Sciatic nerve (tissue), 2 donors: Measurements from ENCODE around the gene ACSL6. TPM values are rescaled to one million over a fixed set of nuclear protein-coding genes. Genes with fewer than 3 reads are reported as not detected.

Experiments
- ATAC-seq: fragments of 200-7000 bp; cut with Tn5 transposase; one replicate; pipeline ENCODE4 v1.9.1; 2020; ENCODE audit warnings: mild to moderate bottlenecking, moderate library complexity
- DNase-seq: peaks from one replicate; pipeline ENCODE4 v3.0.0-alpha.2; 2020; ENCODE audit warnings: low spot score
- intact Hi-C: fragments of 100-400 bp; cut with DNase I; formaldehyde crosslinking; loops from one replicate; pipeline ENCODE4 v1.14.2; 2022
- total RNA-seq: library from RNA; stranded (reverse); fragmentation: NEBNext Ultra II Directional; extraction: Animal tissue kit (Norgen Biotek cat#: 25700); gene quantifications from one replicate; pipeline ENCODE4 v1.2.1, GENCODE V29; 2021
- donor health status: DM: no; HTN: no; CAD: no.
- donor health status: DM: no; HTN: no; CAD: no.

Gene ACSL6
- total RNA-seq, 1 donor from 2014 or later: 3.3 TPM

DNA sequence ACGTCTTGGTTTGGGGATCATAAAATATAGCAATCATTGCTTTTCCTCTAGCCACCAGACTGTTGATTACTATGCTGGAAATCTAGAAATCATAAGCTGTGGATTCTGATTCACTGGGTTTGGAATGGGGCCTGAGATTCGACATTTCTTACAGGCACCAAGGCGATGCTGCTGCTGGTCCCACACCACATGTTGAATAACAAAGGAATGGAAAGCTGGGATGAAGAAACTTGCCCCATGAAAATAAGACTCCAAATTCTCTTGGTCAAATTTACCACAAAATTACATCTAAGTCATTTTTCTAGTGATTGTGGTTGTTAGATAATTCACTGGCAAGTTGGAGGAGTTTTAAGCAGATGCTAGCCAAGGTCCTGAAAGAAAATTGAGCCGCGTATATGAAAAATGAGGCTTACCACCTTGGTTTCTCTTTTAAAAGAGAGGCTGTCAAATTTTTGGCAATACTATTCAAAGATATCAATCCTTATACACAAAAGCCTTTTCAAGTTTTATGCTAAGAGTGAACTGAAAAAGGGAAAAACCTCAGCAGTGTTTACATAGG lies 43.0 kb downstream of the ACSL6 start:
- ATAC-seq: no peak
- intact Hi-C loops: no loop called here
- no peak for DNase-seq

DNA sequence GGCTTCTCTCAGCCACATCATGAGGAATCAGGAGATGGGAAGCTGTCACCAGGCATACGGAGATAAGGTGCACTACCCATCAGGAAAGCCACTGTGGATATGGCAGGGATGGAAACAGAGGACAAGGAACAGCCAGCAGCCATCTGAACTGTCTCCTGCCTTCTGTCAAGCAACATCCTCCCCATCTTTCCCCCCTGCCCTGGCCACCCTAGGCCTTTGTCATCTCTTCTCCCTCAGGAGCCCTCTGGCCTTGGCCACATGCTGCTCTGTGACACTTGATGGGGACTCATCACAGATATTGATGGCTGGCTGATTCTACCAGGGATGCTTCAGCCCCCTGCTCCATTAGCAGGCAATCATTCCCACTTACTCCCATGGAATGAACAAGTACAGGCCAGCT lies 44.9 kb downstream of the ACSL6 start:
- intact Hi-C loops: no loop called here
- ATAC-seq (no peak), DNase-seq (no peak)

DNA sequence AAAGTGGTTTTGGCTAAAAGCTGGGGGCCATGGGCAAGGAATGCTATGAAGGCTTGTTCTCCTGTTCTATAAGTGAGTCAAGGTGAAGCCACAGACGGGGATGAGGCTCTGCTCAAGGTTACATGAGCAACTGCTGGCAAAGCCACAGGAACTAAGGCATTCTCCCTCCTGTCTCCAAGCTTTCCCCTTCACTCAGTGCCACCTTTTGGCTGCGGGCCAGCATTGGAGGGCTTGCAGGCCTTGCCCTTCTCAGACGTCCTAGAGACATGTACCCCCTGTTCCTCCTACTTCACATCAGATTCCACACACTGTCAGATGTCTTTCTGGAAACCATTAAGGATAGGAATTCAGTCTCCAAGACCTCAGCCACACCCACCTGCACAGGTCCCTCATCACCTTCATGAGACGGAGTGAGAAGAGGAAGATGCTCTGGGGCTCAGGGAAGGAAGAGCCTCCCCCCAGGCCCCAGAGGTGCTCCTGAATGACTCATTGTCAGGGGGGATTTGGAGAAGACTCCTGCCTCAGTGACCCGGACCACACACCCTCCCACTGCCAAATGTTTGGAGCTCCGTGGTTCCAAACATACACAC lies 45.5 kb downstream of the ACSL6 start:
- ATAC-seq: no peak
- DNase-seq: no peak
- intact Hi-C loops: no loop called here

DNA sequence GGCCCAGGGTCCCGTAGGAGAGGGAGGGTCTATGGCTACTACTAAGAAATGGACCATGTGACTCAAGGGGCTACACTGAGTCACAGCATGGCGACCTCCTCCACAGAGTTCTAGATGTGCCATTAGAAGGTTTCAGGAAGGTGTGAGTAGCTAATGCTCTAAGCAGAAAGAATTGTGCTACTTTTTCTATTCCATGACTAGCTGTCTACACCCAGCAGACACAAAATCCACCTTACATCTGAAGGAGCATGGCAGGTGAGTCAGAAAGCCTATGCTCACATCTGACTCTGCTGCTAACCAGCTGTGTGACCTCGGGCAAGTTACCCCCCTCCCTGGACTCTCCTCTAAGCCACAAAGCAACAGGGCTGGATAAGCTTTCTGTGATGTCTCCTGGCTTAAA lies 51.6 kb downstream of the ACSL6 start:
- intact Hi-C loops: no loop called here
- ATAC-seq (no peak), DNase-seq (no peak)

DNA sequence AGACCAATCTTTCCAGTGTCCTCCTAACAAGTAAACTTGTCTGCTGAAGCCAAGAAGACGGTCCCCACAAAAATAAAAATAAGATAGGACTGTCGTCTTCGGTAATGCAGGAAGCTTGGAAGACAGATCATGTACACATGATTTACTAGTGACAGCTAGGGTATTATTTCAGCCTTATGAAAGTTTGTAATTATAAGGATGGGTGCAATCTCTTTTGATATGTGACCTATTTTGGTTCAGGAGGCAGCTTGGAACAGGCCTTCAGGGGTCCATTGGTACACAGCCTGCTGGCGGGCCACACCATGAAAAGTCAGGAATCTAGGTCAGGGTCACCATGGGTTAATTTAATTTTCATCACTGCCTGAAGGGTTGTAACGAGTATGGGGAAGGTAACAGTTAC lies 52.3 kb downstream of the ACSL6 start:
- DNase-seq (no peak), ATAC-seq (no peak)
- intact Hi-C loops: no loop called here

DNA sequence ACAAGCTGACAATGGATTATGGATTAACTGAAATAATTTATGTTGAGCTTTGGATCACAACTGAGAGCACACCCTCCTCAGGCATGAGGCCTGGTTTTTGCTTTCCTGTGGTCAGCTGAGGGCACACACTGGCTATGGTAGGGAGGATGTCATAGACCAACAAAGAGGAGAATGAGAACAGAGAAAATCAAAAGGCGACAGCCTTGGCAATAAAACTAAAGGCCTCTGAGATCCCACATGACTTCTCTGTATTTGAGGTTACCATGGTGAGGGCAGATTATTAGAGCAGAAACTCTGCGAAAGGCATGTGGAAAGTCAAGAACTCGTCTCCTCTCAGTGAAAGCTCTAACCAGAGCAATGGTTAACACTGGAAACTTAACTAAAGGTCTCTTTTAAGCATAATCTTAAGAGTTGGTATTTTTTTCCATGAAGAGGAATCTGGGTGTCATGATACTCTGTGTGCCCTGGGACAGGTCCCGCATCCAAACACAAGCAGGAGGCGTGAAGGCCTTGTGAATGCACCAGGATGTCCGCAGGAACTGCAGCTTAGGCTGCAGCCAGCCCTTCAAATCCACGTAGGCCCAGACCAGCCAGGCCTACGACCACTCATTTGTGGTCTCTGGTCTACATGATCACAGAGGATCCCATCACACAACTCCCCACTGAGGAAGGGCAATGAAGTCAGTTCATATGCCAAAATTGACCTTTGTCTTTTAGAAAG lies 53.6 kb downstream of the ACSL6 start:
- ATAC-seq (no peak), DNase-seq (no peak)
- intact Hi-C loops: no loop called here

DNA sequence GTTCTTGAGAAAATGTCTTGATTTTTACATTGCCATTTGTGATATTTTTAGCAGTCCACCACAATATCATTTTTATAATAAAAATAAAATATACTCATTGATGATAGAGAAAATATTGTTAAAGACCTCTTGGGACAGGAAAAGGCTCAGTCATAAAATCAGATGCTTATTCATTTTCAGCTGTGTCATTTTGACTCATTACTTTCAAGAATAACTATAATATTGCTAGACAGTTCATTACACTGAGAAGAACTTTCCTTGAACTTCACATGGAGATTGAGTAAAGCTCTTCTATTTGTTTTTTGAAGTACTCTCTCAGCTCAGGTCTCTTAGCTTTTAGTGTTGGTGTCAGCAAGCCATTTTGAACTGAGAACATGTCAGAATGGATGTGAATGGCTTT lies 57.5 kb downstream of the ACSL6 start:
- DNase-seq: no peak
- ATAC-seq: no peak
- intact Hi-C loops: no loop called here

DNA sequence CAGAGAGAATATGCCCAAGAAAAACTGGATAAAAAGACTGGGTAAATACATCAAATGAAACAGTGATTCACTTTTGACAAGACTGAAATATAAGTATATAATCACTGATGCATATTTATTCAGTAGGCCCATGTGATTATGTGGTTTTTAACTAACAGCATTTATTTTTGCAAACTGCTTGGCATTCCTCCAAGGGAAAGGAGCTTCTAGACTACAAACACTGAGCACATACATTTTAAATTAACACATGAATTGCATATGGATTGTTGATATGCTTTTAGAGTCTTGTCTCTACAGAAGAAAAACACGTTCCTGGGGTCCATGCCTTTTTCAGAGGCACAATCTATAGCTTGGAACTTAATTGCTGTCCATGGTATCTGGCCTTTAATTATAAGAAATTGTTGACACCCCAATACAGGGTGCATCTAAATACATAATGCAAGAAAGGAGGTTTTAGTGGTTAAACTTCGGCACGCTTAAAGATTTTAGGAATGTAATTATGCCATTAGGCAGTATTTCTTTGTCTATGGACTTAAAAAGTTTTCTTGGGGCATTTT lies 59.1 kb downstream of the ACSL6 start:
- ATAC-seq (no peak), DNase-seq (no peak)
- intact Hi-C loops: no loop called here

DNA sequence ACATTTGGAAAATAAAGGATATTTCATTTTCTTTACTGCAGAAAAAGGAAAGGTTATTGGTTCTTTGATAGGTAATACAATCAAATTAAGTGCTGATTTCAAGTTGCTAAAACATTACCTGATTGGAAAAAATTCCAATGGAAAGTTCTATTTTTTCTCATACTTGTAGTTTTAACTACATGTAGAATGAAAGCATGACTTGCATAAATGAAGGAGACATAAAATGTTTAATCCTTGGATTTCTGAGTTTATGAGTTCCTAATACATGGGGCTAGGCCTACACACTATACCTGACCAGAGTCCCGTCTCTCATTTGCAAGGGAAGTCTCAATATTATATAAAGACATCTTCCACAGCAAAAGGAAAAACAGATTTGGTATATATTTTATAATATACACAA lies 60.8 kb downstream of the ACSL6 start:
- ATAC-seq (no peak), DNase-seq (no peak)
- intact Hi-C loops: no loop called here

DNA sequence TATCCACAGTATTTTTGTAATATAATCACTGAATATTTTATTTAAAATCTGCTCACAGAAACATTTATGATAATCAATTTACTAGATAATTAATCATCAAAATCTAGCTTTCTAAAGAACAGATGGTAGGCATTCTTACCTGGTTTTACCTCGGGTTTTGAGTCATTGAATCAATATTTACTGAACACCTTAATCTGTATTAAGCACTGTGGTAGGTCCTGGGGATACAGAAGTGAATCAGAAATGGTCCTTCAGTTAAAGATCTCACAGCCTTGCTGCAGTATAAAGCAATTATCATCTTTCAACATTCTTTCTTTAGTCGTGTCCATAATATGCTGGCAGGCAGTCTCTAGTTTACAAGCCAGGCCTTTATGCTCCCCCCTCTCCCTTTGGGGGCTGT lies 64.0 kb downstream of the ACSL6 start:
- intact Hi-C loops: no loop called here
- DNase-seq: no peak
- no peak for ATAC-seq

DNA sequence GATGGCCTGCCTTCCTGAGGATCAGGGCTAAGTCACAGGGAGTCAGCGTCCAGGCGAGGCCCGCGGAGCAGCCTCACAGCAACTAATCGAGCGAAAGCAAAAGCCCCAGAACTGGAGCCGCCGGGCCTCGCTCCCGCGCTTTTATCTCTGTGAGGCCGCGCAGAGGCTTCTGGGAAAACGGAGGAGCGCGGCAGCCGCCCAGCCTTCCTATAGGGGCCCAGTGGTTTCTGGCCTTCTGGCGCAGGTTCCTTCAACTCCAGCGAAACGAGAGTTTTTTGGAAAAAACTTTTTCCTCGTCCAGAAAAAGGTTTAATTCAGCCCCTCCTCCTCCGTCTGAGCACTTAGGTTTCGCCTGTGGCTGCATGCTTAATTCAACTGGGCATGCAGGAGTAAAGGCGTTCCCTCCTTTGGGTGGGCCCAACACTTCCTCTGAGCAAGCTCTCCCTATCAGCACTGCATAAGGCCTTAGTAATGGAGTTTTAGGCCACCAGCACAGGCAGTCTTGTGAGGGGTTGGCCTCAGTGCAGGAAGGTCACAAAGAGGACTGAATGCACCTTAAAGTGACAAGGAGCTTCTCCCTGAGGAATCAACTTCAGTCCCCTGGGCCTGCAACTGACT lies 65.8 kb downstream of the ACSL6 start, which contains the start of gene MEIKIN:
MEIKIN (minus strand) TSS at position 113 of the 618 bp plus-strand sequence. CDS start 158 bp downstream, outside the sequence.
- DNase-seq (no peak), ATAC-seq (no peak)
- intact Hi-C loops: no loop called here

DNA sequence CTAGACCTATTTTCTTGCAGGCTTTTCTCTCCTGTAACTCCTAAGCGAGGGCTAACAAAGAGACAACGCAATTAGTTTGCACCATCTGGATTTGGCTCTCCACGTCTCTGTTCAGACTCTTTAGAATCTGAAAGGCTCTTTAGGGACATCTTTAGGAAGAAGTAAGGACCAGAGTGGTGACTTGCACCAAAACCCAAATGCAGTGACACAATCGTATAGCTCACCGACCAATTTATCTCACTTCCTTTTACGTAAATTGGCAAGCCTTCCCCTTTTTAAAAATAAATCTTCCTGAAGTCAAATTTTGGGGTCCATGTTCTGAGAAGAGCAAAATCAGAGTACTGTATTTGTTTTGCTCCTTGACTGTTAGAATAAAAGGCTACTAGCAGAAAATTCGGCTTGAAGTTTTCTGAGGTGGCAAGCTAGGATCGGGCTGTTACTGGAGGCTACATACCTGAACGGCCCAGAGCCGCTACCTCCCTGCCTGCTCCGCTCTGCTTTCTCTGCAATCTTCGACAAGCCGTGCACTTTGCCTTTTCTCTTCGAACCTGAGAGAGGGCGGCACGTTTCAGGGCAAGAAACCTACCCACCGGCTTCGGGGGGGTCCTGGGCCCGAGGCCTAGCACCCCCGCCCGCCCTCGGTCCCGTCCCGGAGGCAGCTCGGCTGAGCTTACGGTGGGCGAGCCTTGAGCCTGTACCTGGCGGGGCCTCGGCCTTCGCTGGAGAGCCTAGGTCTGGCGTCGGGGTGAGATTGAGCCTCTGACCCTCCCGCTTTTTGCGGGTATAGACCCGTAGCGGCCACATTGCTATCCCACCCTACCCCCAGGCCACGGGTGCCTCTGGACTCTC lies 66.5 kb downstream of the ACSL6 start:
- intact Hi-C loops: no loop called here
- DNase-seq: no peak
- ATAC-seq: no peak

DNA sequence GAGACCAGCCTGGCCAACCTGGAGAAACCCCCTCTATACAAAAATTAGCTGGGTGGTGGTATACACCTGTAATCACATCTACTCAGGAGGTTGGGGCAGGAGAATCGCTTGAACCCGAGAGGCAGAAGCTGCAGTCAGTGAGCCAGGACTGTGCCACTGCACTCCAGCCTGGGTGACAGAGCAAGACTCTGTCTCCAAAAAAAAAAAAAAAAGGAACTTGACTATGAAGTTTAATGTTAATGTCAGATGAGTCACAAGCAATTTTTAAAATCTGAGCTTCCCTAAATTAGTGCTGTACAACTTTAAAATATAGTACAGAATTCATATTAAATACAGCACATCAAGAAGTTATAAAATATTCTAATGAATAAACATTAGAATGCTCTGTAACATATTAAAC lies 67.5 kb downstream of the ACSL6 start:
- ATAC-seq: no peak
- no peak for DNase-seq
- intact Hi-C loops: no loop called here

DNA sequence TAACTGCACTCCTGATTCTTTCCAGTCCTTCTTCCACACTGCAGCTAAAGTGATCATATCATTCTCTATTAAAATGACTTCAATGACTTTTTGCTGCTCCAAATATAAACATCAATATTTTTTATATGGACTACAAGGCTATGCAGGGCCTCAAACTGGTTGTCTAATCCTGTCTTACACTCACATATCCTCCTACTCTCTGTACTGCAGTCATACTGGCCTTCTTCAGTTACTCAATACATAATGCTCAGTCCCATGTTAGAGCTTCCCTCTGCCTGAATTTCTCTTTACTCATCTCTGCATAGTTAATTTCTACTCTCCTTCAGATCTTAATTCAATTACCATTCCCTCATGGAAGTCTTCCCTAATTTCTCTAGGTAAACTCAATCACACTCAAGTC lies 69.4 kb downstream of the ACSL6 start:
- ATAC-seq: no peak
- intact Hi-C loops: no loop called here
- no peak for DNase-seq

DNA sequence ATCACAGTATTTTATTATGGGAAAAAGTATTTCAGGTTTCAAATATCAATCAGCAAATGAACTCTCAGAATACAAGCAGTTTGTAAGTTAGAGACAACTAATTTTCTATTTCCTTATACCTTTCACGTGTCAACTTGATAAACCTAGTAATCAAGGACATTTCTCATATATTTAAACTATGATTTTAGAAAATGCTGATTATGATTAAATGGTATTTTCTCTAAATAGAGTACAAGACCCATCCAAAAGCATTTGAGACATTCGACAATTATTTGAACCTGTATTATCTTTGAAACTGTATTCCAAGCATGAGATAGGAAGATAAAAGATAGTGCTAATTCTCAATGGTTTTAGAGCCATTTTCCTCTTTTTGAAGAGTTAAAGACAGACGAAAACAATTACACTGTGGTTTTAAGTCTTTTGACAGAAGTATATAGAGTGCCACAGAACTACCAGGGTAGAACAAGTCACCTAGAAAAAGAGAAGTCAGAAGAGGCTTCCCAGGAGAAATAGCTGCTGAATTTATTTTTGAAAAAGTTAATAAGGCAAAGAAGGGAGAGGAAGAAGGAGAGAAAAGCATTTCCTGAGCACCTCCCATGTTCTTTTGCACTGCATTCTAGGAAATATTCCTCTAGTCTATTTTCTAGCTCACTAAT lies 71.6 kb downstream of the ACSL6 start:
- intact Hi-C loops: no loop called here
- ATAC-seq: no peak

DNA sequence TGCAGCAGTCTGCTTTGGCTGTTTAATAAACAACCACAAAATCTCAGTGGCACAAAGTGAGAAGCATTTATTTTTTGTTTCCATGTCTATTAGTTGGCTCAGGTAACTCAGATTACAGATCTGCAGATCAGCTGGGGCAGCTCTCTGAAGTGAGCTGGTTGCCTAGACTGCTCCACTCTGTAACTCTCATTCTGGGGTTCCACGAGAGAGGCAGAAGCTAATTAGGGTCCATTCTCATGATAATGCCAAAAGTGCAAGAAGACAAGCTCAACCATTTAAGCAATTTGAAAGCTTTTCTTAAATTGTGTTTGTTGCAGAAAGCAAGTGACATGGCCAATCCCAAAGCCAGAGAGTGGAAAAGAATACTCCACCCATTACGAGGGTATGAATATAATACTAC lies 79.2 kb downstream of the ACSL6 start:
- intact Hi-C loops: no loop called here
- DNase-seq (no peak), ATAC-seq (no peak)

More for the DNA sequence above, 71.6 kb downstream of the ACSL6 start:
- no peak for DNase-seq

DNA sequence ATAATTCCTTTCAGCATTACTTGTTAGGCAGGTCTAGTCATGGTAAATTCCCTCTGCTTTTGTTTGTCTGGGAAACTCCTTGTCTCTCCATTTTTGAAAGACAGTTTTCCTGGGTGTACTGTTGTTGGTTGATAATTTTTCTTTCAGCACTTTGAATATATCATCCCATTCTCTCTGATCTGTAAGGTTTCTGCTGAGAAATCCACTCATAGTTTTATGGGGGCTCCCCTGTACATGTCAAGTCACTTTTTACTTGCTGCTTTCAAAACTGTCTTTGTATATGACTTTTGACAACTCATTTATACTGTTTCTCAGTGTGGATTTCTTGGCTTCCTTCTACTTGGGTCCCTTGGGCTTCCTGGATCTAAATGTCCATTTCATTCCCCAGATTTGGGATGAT lies 82.5 kb downstream of the ACSL6 start:
- ATAC-seq (no peak), DNase-seq (no peak)
- intact Hi-C loops: no loop called here

DNA sequence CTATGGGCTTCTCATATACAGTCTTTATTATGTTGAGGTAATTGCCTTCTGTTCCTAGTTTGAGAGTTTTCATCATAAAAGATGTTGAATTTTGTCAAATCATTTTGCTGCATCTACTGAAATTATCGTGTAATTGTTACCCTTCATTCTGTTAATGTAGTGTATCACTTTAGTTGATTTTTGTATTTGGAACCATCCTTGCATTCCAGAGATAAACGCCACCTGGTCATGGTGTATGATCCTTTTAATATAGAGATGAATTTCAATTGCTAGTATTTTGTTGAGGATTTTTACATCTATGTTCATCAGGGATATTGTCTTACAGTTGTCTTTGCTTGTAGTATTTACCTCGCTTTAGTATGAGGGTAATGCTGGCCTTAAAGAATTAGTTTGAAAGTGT lies 85.3 kb downstream of the ACSL6 start:
- ATAC-seq (no peak), DNase-seq (no peak)
- intact Hi-C loops: no loop called here

DNA sequence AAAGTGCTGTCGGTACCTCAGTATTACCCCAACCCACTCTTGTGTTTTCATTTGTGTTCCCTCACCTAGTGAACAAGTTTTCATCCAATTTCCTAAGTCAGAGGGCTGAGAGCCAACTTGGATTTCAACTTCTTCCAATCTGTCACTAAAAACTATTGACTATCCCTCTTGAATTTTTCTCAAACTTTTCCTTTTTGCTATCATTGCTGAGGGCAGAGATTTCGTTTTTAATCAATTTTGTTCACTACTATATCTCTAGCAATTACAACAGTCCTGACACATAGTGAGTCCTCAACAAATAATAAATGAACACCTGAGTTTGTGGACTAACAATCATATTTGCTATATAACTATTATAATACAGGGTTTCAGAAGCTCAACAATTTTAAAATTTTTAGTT lies 95.0 kb downstream of the ACSL6 start:
- intact Hi-C loops: no loop called here
- DNase-seq: no peak
- no peak for ATAC-seq
